ENCODE results near the gene SERINC4. TPM values are rescaled to one million over a fixed set of nuclear protein-coding genes. Genes with fewer than 3 reads are reported as not detected.
A peak's percentile ranks its signal among the peaks of the same experiment; 100 is the strongest.
"Not testable (repeated sequence)": the region's sequence is repeated elsewhere in the genome, so short reads cannot be mapped to it uniquely, and the experiment has no call there.

SERINC4 gene
- total RNA-seq, 1 donor from 2014 or later: not detected

DNA sequence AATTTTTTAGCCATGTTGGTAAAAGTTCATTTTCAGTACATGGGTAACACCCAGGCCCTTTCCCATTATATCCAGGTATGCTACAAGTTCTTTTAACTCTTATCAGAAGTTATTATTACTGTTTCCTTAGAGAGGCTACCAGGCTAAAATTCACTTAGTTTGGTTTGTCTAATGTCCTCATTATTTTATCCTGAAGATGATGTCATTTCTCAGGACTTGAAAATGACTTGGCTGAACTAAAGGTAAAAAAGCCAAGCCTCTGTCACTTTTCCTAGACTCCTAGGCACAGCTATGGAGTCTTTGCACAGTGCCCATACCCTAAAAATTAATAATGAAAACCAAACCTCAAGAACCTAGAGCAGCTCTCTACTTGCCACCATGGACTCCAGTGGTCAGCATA, 27.4 kb downstream of the SERINC4 start:
- intact Hi-C loops (cut with micrococcal nuclease): no loop called here
- no peak for ATAC-seq
- no peak for DNase-seq

DNA sequence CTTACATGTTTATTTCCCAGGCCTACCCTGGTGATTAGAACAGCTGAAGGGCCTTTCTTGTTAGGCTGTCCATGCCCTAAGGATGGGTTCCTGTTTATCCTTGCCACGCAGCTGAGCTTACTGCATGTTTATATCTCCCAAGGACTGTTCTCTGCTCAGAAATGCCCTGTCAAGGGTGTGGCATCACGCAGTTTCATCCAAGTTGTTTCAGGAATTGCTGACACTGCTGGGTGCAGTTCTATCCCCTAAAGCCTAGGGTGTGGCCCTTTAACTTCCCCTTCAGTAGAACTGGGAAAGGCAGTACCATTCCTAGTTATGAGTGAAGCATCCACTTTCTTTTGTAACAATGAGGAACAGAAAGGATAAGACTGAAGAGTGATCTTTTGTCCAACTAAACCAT, 28.2 kb downstream of the SERINC4 start:
- DNase-seq (no peak), ATAC-seq (peak; percentile 34)
- intact Hi-C loops (cut with micrococcal nuclease): no loop called here

DNA sequence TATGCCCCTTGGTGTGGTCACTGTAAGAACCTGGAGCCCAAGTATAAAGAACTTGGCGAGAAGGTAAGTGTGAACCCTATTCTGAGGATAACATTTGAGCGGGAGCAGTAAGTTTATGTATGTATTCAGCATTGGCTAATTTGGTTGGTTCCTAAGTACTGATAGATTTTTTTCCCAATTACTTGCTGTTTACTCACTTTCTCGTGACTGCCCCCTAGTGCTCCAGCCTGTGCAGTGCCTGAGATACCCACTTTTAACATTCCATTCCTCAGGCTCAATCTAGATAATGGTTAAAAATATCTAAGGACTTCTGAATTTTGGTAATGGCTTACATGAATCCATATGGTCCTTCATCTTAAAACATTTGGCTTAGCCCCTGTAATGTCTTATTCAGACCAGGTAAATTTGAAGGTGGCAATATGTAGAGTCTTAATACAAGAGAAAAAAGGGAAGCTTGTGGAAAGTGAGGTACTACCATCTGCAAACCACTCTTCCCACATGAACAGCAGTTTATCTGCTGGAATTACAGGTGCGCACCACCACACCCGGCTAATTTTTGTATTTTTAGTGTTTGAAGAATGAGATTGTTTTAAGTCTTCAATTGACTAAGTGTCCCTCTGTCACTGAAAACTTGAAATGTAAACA, 30.3 kb downstream of the SERINC4 start:
- peak; percentile 59 for ATAC-seq
- intact Hi-C loops (cut with micrococcal nuclease): no loop called here
- peak; percentile 55 for DNase-seq

DNA sequence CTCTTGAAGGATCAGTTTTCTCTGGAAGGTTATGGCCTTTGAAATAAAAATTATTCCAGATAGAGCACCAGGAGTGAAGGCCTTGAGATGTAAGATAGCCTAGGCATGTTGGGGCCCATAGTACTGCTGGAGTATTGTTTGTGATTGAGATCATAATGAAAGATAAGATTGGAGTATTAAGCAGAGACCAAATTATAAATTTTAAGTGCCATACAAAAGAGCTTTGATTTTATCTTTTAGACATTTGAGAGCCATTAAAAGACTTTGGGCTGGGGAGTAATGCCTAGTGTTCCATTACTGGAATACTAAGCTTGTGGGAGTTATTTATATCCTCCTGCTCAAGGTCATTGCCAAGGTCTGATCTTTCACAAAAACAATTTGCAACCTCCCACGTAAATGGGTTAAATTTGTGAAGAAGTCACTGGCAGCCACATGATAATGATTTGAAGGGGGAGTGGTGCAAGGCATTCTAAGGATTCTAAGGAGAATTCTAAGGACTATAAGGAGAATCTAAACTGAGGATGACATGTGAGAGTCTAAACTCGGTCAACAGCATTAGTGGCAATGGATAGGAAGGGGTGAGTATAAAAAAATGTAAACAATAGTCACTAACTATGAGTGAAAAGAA, 36.1 kb downstream of the SERINC4 start:
- intact Hi-C loops (cut with micrococcal nuclease): no loop called here
- DNase-seq (no peak), ATAC-seq (no peak)

DNA sequence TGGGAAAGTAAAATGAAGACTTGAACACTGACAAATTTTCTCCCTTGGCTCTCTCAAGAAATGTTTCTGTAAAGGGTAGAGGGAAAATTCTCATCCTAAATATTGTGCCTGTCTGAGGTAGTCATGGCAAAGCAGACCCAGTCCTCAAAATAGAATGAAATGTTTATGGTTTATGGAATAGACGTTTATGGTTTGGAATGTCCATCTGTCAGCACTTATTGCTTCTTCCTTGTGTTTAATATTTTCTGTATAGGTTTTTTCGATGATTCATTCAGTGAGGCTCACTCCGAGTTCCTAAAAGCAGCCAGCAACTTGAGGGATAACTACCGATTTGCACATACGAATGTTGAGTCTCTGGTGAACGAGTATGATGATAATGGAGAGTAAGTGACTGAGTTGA, 37.2 kb downstream of the SERINC4 start:
- intact Hi-C loops (cut with micrococcal nuclease): no loop called here
- DNase-seq (no peak), ATAC-seq (no peak)

DNA sequence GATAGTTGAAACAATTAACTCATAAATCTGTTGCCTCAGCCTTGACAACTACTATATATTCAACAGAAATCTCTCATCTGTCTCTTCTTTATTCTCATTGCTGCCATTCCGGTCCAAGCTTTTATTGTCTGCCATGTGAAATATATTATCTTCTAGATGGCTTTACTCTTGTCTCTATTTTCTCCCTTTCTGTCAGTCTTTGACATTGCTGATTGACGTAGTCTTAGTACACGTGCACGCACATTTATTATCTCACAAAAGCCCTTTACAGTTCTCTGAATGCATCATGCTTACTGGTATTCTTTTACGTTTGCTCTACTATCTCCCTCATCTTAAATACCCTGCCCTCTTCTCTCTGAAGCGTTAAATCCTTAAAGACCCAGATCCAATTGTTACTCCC, 48.1 kb downstream of the SERINC4 start:
- ATAC-seq (no peak), DNase-seq (no peak)
- intact Hi-C loops (cut with micrococcal nuclease): no loop called here

DNA sequence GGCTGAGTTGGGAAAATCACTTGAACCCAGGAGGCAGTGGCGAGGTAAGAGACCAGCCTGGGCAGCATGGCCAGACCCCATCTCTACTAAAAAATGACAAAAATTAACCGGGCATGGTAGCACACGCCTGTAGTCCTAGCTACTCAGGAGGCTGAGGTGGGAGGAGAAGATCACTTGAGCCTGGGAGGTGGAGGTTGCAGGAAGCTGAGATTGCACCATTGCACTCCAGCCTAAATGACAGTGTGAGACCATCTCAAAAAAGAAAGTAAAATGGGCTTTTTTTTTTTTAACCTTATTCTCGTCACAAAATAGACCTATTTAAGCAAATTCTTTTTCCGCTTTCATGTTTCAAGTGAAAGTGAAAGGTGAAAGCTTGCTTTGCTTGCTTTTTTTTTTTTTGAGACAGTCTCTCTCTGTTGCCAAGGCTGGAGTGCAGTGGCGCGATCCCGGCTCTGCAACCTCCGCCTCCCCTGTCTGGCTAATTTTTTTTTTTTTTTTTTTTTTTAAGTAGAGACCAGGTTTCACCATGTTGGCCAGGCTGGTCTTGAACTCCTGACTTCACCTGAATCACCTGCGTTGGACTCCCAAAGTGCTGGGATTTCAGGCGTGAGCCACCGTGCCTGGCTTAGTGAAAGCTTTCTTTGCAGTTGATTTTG, 50.2 kb downstream of the SERINC4 start:
- ATAC-seq (no peak), DNase-seq (no peak)
- intact Hi-C loops (cut with micrococcal nuclease): no loop called here

DNA sequence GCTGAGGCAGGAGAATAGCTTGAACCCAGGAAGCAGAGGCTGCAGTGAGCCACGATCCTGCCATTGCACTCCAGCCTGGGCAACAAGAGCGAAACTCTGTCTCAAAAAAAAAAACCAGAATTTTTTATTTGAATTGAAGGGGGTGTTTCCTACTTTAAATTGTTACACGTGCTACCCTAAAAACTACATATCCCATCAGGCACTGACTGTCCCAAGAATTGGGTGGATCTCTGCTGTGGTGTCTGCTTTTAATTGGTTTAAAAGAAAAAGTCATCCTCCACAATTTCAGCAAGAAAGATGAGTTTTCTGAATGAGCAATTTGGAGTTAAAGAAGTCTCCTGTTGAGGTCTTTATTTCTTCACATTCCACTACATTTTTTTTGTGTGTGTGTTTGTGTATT, 51.6 kb downstream of the SERINC4 start:
- DNase-seq (no peak), ATAC-seq (no peak)
- intact Hi-C loops (cut with micrococcal nuclease): no loop called here

DNA sequence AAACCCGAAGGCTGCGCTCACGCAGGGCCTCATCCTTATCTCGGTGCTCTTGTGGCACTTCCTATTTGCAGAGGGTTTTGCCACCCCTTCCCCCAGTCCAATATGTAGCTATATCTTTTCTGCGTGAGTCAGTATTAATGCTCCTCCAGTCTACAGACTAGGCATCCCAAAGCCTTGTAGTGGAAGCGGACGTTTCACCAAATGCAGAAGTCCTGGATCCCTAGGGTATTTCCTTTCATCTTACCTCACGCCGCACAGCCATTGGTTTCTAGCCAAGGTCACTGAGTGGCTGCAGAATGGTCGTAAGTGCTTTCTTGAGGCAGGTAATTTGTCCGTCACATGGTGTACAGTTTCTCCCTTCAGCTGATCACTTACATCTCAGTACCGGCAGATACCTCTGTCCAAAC, 53.1 kb downstream of the SERINC4 start:
- DNase-seq; intact Hi-C loops (cut with micrococcal nuclease): not testable (repeated sequence)
- ATAC-seq: peak; percentile 17

DNA sequence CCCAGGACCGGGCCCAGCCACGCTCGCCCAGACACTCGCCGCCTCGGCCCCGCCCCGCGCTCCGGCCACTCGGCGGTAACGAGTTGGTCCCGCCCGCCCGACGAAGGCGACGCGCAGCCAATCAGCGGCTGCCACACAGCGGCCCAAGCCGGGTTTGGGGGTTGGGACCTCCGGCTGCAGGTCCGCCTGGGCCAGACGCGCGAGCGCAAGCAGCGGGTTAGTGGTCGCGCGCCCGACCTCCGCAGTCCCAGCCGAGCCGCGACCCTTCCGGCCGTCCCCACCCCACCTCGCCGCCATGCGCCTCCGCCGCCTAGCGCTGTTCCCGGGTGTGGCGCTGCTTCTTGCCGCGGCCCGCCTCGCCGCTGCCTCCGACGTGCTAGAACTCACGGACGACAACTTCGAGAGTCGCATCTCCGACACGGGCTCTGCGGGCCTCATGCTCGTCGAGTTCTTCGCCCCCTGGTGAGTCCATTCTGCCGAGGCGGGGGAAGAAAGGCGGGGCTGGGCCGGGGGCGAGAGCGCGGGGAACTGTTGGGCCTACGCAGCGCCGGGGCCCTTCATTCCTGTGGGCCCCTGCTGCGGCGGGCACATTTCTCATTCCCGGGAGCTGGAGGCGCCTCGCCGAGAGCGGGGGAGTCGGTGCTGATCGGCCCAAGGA, 53.6 kb downstream of the SERINC4 start, which contains the start of gene PDIA3:
Gene PDIA3 (plus strand): TSS at position 194 of the 658 bp plus-strand sequence. CDS start 102 bp downstream, at position 296.
- intact Hi-C loops (cut with micrococcal nuclease): not testable (repeated sequence)
- DNase-seq (peak; percentile 97), ATAC-seq (peak; percentile 99)

Small RNA genes lying within 50 kb of the gene (microRNA-seq; reads per million reads assigned to microRNA genes)
- not detected for gene MIR1282 (ENCODE audit: borderline number of aligned reads)

Other genes starting within 250 kb of the SERINC4 start
- 11.3 TPM for gene PPIP5K1, start 210.0 kb downstream of the SERINC4 start, total RNA-seq
- 0.25 TPM for gene CKMT1B, start 206.2 kb downstream of the SERINC4 start, total RNA-seq
- gene STRC, start 181.4 kb downstream of the SERINC4 start, total RNA-seq: not detected
- gene CATSPER2, start 151.4 kb downstream of the SERINC4 start, total RNA-seq: 0.82 TPM
- 0.22 TPM for gene CKMT1A, start 106.4 kb downstream of the SERINC4 start, total RNA-seq
- 152 TPM for gene PDIA3, start 53.8 kb downstream of the SERINC4 start, total RNA-seq
- gene ELL3, start 23.3 kb downstream of the SERINC4 start, total RNA-seq: 1.3 TPM
- 1,014 TPM for gene SERF2, start 7.9 kb downstream of the SERINC4 start, total RNA-seq
- 12.3 TPM for gene HYPK, start 379 bp upstream of the SERINC4 start, total RNA-seq
- 19.3 TPM for gene MFAP1, start 24.5 kb upstream of the SERINC4 start, total RNA-seq
- 1.5 TPM for gene WDR76, start 26.8 kb upstream of the SERINC4 start, total RNA-seq